PC-9 (cell line): ENCODE data around the gene PHYH.
"Not testable (repeated sequence)": the region's sequence is repeated elsewhere in the genome, so short reads cannot be mapped to it uniquely, and the experiment has no call there.

Experiments
- CTCF ChIP-seq: fragments of 200-600 bp; sonication (generic); conservative IDR thresholded peaks from 2 replicates; pipeline ENCODE4 v1.6.1; 2017; ENCODE audit warnings: mixed run types, antibody characterized with exemption, mild to moderate bottlenecking, moderate library complexity
- EZH2 ChIP-seq: fragments of 200-600 bp; sonication (generic); IDR thresholded peaks from 2 replicates; pipeline ENCODE4 v1.8.0; 2017; ENCODE audit warnings: antibody characterized with exemption, low read depth

DNA sequence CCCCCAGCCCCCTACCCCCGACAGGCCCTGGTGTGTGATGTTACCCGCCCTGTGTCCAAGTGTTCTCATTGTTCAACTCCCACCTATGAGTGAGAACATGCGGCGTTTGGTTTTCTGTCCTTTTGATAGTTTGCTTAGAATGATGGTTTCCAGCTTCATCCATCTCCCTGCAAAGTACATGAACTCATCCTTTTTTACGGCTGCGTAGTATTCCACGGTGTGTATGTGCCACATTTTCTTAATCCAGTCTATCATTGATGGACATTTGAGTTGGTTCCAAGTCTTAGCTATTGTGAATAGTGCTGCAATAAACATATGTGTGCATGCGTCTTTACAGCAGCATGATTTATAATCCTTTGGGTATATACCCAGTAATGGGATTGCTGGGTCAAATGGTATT lies 31.1 kb upstream of the PHYH start:
- TF ChIP-seq CTCF, EZH2: not testable (repeated sequence)
